GM23338 (cell line): Measurements from ENCODE around the gene INPP5K. TPM values are rescaled to one million over a fixed set of nuclear protein-coding genes. Genes with fewer than 3 reads are reported as not detected.

Experiments used
- ATAC-seq: fragments of 200-7000 bp; cut with Tn5 transposase; 3 replicates; pipeline ENCODE4 v1.9.1; 2020
- DNase-seq: peaks from one replicate; pipeline ENCODE4 v3.0.0-alpha.2; 2015; ENCODE audit warnings: low spot score
- H2AFZ ChIP-seq: fragments of 200-600 bp; sonication (generic); 2 replicates; pipeline ENCODE4 v1.8.0; 2016; ENCODE audit warnings: antibody characterized with exemption, mild to moderate bottlenecking, moderate library complexity
- H3F3A ChIP-seq: fragments of 200-600 bp; sonication (generic); replicated peaks from 2 replicates; pipeline ENCODE4 v1.8.0; 2017; ENCODE audit warnings: antibody characterized with exemption, mixed run types, low read depth
- H3K27ac ChIP-seq: fragments of 200-600 bp; sonication (generic); 2 replicates; pipeline ENCODE4 v1.6.1; 2016; ENCODE audit warnings: low read depth
- H3K27me3 ChIP-seq: fragments of 200-600 bp; sonication (generic); 2 replicates; pipeline ENCODE4 v1.8.0; 2016; ENCODE audit warnings: mild to moderate bottlenecking, mixed run types, moderate library complexity; ENCODE audit not compliant: insufficient read depth
- H3K36me3 ChIP-seq: fragments of 200-600 bp; sonication (generic); 2 replicates; pipeline ENCODE4 v1.8.0; 2016; ENCODE audit warnings: mild to moderate bottlenecking; ENCODE audit not compliant: insufficient read depth
- H3K4me1 ChIP-seq: fragments of 200-600 bp; sonication (generic); 2 replicates; pipeline ENCODE4 v1.8.0; 2016; ENCODE audit warnings: mild to moderate bottlenecking, moderate library complexity; ENCODE audit not compliant: insufficient read depth
- H3K4me2 ChIP-seq: fragments of 200-600 bp; sonication (generic); 2 replicates; pipeline ENCODE4 v1.7.1; 2017; ENCODE audit warnings: mixed run types
- H3K4me3 ChIP-seq: fragments of 200-600 bp; sonication (generic); 2 replicates; pipeline ENCODE4 v1.6.1; 2016; ENCODE audit warnings: mixed run types
- H3K79me2 ChIP-seq: fragments of 200-600 bp; sonication (generic); replicated peaks from 2 replicates; pipeline ENCODE4 v1.8.0; 2017; ENCODE audit warnings: mild to moderate bottlenecking; ENCODE audit not compliant: insufficient read depth
- H3K9me2 ChIP-seq: fragments of 200-600 bp; sonication (generic); 2 replicates; pipeline ENCODE4 v1.8.0; 2017; ENCODE audit not compliant: insufficient read depth
- H4K20me1 ChIP-seq: fragments of 200-600 bp; sonication (generic); replicated peaks from 2 replicates; pipeline ENCODE4 v1.8.0; 2017; ENCODE audit warnings: mild to moderate bottlenecking; ENCODE audit not compliant: insufficient read depth
- H3K27ac Mint-ChIP-seq: 2 replicates; pipeline ENCODE4 v1.8.0; 2020; ENCODE audit warnings: inconsistent platforms, mild to moderate bottlenecking, moderate library complexity, mixed read lengths
- H3K27me3 Mint-ChIP-seq: 3 replicates; pipeline ENCODE4 v1.8.0; 2022; ENCODE audit warnings: low read depth, mild to moderate bottlenecking, moderate library complexity, mixed read lengths, inconsistent platforms; ENCODE audit not compliant: insufficient read depth, poor library complexity
- H3K36me3 Mint-ChIP-seq: 3 replicates; pipeline ENCODE4 v1.8.0; 2021; ENCODE audit warnings: low read depth, mild to moderate bottlenecking, inconsistent platforms, moderate library complexity, mixed read lengths
- H3K4me1 Mint-ChIP-seq: 3 replicates; pipeline ENCODE4 v1.8.0; 2020; ENCODE audit warnings: mild to moderate bottlenecking, inconsistent platforms, mixed read lengths
- H3K4me3 Mint-ChIP-seq: 3 replicates; pipeline ENCODE4 v1.8.0; 2021; ENCODE audit warnings: moderate library complexity, mild to moderate bottlenecking, inconsistent platforms, mixed read lengths
- H3K9me3 Mint-ChIP-seq: 3 replicates; pipeline ENCODE4 v1.8.0; 2020; ENCODE audit warnings: moderate library complexity, mild to moderate bottlenecking, inconsistent platforms, mixed read lengths
- CREB1 ChIP-seq: fragments of 250-450 bp; sonication (Bioruptor Pico); IDR thresholded peaks from 2 replicates; pipeline ENCODE4 v1.5.0; 2020; ENCODE audit warnings: low read depth, mild to moderate bottlenecking, moderate library complexity
- CTCF ChIP-seq, 2 experiments: fragments of 200-600 bp in 1 of 2; sonication (generic) in 1 of 2; conservative IDR thresholded peaks; 2 replicates each; pipeline versions ENCODE4 v1.5.1 to v1.6.1; 2016 to 2017; ENCODE audit warnings: antibody characterized with exemption in 2 of 2, low read depth in 2 of 2, mild to moderate bottlenecking in 2 of 2, moderate library complexity in 1 of 2
- EZH2 ChIP-seq: fragments of 200-600 bp; sonication (generic); IDR thresholded peaks from one replicate; pipeline ENCODE4 v1.8.0; 2017; ENCODE audit warnings: antibody characterized with exemption, mild to moderate bottlenecking, low read depth; ENCODE audit not compliant: unreplicated experiment
- EZH2phosphoT487 ChIP-seq: fragments of 200-600 bp; sonication (generic); IDR thresholded peaks from one replicate; pipeline ENCODE4 v1.8.1; 2018; ENCODE audit warnings: antibody characterized with exemption; ENCODE audit not compliant: unreplicated experiment
- JUNB ChIP-seq: IDR thresholded peaks from one replicate; pipeline ENCODE4 v1.6.1; 2016; ENCODE audit warnings: antibody characterized with exemption; ENCODE audit not compliant: unreplicated experiment
- NANOG ChIP-seq: IDR thresholded peaks from 2 replicates; pipeline ENCODE4 v1.6.1; 2016; ENCODE audit warnings: antibody characterized with exemption, borderline replicate concordance
- POLR2AphosphoS5 ChIP-seq: IDR thresholded peaks from 2 replicates; pipeline ENCODE4 v1.6.1; 2016; ENCODE audit warnings: antibody characterized with exemption, low read depth
- REST ChIP-seq: IDR thresholded peaks from one replicate; pipeline ENCODE4 v1.6.1; 2018; ENCODE audit warnings: antibody characterized with exemption; ENCODE audit not compliant: unreplicated experiment
- STAT1 ChIP-seq: IDR thresholded peaks from one replicate; pipeline ENCODE4 v1.6.1; 2016; ENCODE audit warnings: antibody characterized with exemption; ENCODE audit not compliant: unreplicated experiment
- ZNF114 ChIP-seq: fragments of 250-450 bp; sonication (Bioruptor Pico); IDR thresholded peaks from 2 replicates; pipeline ENCODE4 v1.5.0; 2020; ENCODE audit warnings: mild to moderate bottlenecking, moderate library complexity
- ZNF331 ChIP-seq: fragments of 250-450 bp; sonication (Bioruptor Pico); IDR thresholded peaks from 2 replicates; pipeline ENCODE4 v1.5.0; 2020; ENCODE audit warnings: low read depth, mild to moderate bottlenecking, moderate library complexity
- ZNF462 ChIP-seq: fragments of 250-450 bp; sonication (Bioruptor Pico); IDR thresholded peaks from 2 replicates; pipeline ENCODE4 v1.5.0; 2020; ENCODE audit warnings: mild to moderate bottlenecking, moderate library complexity
- polyA plus RNA-seq: library from polyadenylated mRNA; unstranded; fragments of >200 nt; fragmentation: Nextera tagmentation; extraction: Ambion mirVana; gene quantifications from 2 replicates; pipeline ENCODE4 v1.2.1, GENCODE V29; 2016
- total RNA-seq: library from RNA; depleted of rRNA; stranded (reverse); fragments of >200 nt; shearing (Covaris generic); gene quantifications from 2 replicates; pipeline ENCODE4 v1.2.3, GENCODE V29; 2014
- TF ChIP-seq, protein P1 (sequence below): IDR thresholded peaks from 2 replicates; pipeline ENCODE4 v1.6.1; 2016; ENCODE audit warnings: antibody characterized with exemption

Gene INPP5K
- total and polyA plus RNA-seq, 2 experiments from 2014 or later = 8.4 to 29.7 TPM

DNA sequence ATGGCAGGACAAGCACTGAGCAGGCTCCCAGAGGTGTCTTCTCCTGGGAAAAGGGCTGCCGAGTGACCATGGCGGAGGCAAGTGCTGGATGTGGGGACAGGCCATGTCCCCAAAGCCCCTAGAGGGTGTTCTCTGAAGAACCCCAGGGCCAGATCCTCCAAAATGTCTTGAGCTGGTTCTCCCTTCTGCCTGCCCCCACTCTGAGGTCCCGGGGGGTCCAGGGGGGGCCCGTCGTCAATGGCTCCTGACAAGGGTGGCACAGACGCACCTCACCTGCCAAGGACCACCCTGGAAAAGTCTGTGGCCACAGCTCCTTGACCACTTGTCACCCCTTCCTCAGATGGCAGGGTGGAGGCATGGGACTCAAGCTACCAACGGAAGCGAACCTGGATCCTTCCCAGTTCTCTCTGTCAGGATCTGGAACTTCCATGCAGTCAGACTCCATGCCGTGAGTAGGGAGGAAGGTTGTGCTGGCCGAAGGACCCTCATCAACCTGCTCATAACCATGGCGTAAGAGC, 21.6 kb downstream of the INPP5K start:
- Mint-ChIP-seq H3K9me3 (no peaks in the 10 kb centered on the region; the same call in 2 of the 3 replicates), H3K27ac (no peak overlapping the region)
- no peak for ATAC-seq

More for the DNA sequence above, 21.6 kb downstream of the INPP5K start:
- Histone ChIP-seq H3K4me1 (peaks cover 6% of the 10 kb centered on the region; the same call in 1 of the 2 replicates), H3K27ac (no peak overlapping the region), H3K36me3 (no peaks in the 10 kb centered on the region), H3F3A (0 out of 2 replicates have a peak, but pooled peaks cover 12% of the 10 kb centered on the region), H3K4me3 (no peak overlapping the region), H3K9me2 (no peaks in the 10 kb centered on the region), H2AFZ (no peak overlapping the region), H4K20me1 (no peaks in the 10 kb centered on the region), H3K27me3 (peaks cover 9% of the 10 kb centered on the region), H3K4me2 (no peak overlapping the region), H3K79me2 (no peaks in the 10 kb centered on the region; the same call in 1 of the 2 replicates)
- H3K36me3 Mint-ChIP-seq = no peaks in the 10 kb centered on the region
- TF ChIP-seq, protein P1, sequence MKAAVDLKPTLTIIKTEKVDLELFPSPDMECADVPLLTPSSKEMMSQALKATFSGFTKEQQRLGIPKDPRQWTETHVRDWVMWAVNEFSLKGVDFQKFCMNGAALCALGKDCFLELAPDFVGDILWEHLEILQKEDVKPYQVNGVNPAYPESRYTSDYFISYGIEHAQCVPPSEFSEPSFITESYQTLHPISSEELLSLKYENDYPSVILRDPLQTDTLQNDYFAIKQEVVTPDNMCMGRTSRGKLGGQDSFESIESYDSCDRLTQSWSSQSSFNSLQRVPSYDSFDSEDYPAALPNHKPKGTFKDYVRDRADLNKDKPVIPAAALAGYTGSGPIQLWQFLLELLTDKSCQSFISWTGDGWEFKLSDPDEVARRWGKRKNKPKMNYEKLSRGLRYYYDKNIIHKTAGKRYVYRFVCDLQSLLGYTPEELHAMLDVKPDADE = no peak
- TF ChIP-seq ZNF331 (CRISPR knock-in tag) (no peak), EZH2phosphoT487 (no peak), NANOG (no peak), JUNB (no peak), STAT1 (no peak), ZNF114 (CRISPR knock-in tag) (no peak), POLR2AphosphoS5 (no peak), CREB1 (CRISPR knock-in tag) (no peak), CTCF (conservative IDR thresholded peaks at IDR 0.05; ENCODE audit: low read depth in 2 of 2) (no peak), EZH2 (no peak), ZNF462 (CRISPR knock-in tag) (no peak), REST (no peak)
- H3K4me3 Mint-ChIP-seq = no peak overlapping the region
- peaks cover 13% of the 10 kb centered on the region for H3K27me3 Mint-ChIP-seq
- DNase-seq = no peak
- H3K4me1 Mint-ChIP-seq = peaks cover 18% of the 10 kb centered on the region
